ENCODE measurements around the gene CRABP2. TPM values are rescaled to one million over a fixed set of nuclear protein-coding genes. Genes with fewer than 3 reads are reported as not detected.
A peak's percentile ranks its signal among the peaks of the same experiment; 100 is the strongest.

Gene CRABP2
- total and polyA plus RNA-seq, 10 of the 15 experiments (the other 5 are each of a cell fraction or from before 2014, with no cell fraction given): 0.21 to 1.3 (median 0.41) TPM

GRCh38 chr1:156725683-156726280 is 20.4 kb upstream of the CRABP2 start (continued):
- TF ChIP-seq, protein P1, sequence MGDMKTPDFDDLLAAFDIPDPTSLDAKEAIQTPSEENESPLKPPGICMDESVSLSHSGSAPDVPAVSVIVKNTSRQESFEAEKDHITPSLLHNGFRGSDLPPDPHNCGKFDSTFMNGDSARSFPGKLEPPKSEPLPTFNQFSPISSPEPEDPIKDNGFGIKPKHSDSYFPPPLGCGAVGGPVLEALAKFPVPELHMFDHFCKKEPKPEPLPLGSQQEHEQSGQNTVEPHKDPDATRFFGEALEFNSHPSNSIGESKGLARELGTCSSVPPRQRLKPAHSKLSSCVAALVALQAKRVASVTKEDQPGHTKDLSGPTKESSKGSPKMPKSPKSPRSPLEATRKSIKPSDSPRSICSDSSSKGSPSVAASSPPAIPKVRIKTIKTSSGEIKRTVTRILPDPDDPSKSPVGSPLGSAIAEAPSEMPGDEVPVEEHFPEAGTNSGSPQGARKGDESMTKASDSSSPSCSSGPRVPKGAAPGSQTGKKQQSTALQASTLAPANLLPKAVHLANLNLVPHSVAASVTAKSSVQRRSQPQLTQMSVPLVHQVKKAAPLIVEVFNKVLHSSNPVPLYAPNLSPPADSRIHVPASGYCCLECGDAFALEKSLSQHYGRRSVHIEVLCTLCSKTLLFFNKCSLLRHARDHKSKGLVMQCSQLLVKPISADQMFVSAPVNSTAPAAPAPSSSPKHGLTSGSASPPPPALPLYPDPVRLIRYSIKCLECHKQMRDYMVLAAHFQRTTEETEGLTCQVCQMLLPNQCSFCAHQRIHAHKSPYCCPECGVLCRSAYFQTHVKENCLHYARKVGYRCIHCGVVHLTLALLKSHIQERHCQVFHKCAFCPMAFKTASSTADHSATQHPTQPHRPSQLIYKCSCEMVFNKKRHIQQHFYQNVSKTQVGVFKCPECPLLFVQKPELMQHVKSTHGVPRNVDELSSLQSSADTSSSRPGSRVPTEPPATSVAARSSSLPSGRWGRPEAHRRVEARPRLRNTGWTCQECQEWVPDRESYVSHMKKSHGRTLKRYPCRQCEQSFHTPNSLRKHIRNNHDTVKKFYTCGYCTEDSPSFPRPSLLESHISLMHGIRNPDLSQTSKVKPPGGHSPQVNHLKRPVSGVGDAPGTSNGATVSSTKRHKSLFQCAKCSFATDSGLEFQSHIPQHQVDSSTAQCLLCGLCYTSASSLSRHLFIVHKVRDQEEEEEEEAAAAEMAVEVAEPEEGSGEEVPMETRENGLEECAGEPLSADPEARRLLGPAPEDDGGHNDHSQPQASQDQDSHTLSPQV (IDR thresholded peaks at IDR 0.05): no peak
- TF ChIP-seq FOXM1 (IDR thresholded peaks at IDR 0.05; ENCODE audit: low read depth, low read length) (no peak), GABPA (IDR thresholded peaks at IDR 0.05; ENCODE audit: low read depth) (0 out of 2 replicates have a peak, but pooled peaks have one; percentile 36), HDGF (IDR thresholded peaks at IDR 0.05) (peak; percentile 89), ESRRA (IDR thresholded peaks at IDR 0.05; ENCODE audit: low read length) (no peak), MYC (IDR thresholded peaks at IDR 0.05; ENCODE audit: insufficient read depth, insufficient read length, insufficient replicate concordance, low read length, severe bottlenecking) (no peak), TARDBP (IDR thresholded peaks at IDR 0.05; ENCODE audit: borderline replicate concordance) (no peak), POLR2AphosphoS5 (IDR thresholded peaks at IDR 0.05; ENCODE audit: low read length) (no peak), MLLT1 (IDR thresholded peaks at IDR 0.05) (peak; percentile 38; the same call in 1 of the 2 replicates), ZBED1 (IDR thresholded peaks at IDR 0.05; ENCODE audit: borderline replicate concordance) (no peak), SMAD1 (IDR thresholded peaks at IDR 0.05; ENCODE audit: low read depth, partially characterized antibody) (no peak), SRF (IDR thresholded peaks at IDR 0.05; ENCODE audit: low read depth in 2 of 2, low read length in 2 of 2) (no peak), STAT3 (IDR thresholded peaks at IDR 0.05; ENCODE audit: low read depth, low read length) (no peak), STAT1 (conservative IDR thresholded peaks at IDR 0.05) (peak; percentile 58; the same call in 1 of the 2 replicates), IKZF1 (conservative IDR thresholded peaks at IDR 0.05) (peak; percentile 58; the same call in 1 of the 2 replicates), SMAD5 (IDR thresholded peaks at IDR 0.05; ENCODE audit: low read depth) (no peak), CHD1 (IDR thresholded peaks at IDR 0.05; ENCODE audit: low read depth, low read length) (no peak), RUNX3 (IDR thresholded peaks at IDR 0.05; ENCODE audit: low read length) (peak; percentile 49), ZBTB11 (CRISPR knock-in tag; IDR thresholded peaks at IDR 0.05) (no peak), SREBF1 (IDR thresholded peaks at IDR 0.05; ENCODE audit: low read length) (no peak)
- TF ChIP-seq, protein P2, sequence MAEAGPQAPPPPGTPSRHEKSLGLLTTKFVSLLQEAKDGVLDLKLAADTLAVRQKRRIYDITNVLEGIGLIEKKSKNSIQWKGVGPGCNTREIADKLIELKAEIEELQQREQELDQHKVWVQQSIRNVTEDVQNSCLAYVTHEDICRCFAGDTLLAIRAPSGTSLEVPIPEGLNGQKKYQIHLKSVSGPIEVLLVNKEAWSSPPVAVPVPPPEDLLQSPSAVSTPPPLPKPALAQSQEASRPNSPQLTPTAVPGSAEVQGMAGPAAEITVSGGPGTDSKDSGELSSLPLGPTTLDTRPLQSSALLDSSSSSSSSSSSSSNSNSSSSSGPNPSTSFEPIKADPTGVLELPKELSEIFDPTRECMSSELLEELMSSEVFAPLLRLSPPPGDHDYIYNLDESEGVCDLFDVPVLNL (IDR thresholded peaks at IDR 0.05; ENCODE audit: low read depth, low read length): no peak

Measured in GM12878 (cell line).